Activated naive CD4-positive, alpha-beta T cell treated with anti-CD3 and anti-CD28 coated beads for 36 hours (primary cell): Measurements from ENCODE around the gene GSTA5. TPM values are rescaled to one million over a fixed set of nuclear protein-coding genes. Genes with fewer than 3 reads are reported as not detected.
"Not testable (repeated sequence)": the region's sequence is repeated elsewhere in the genome, so short reads cannot be mapped to it uniquely, and the experiment has no call there.

Experiments
- CTCF ChIA-PET: fragments of 350-600 bp; sonication (Branson Sonifier 250); formaldehyde crosslinking; loops from one replicate; lab custom pipeline; 2021; ENCODE audit warnings: antibody characterized with exemption; lab: Charles Lee
- DNase-seq: peaks from one replicate; pipeline ENCODE4 v3.0.0-alpha.2; 2020
- H3K27ac Mint-ChIP-seq: one replicate; pipeline ENCODE4 v1.8.0; 2021; ENCODE audit warnings: mild to moderate bottlenecking, mixed read lengths
- H3K27me3 Mint-ChIP-seq: one replicate; pipeline ENCODE4 v1.8.0; 2021; ENCODE audit warnings: low read depth, mixed read lengths
- H3K36me3 Mint-ChIP-seq: one replicate; pipeline ENCODE4 v1.8.0; 2021; ENCODE audit warnings: low read depth, mixed read lengths
- H3K4me1 Mint-ChIP-seq: one replicate; pipeline ENCODE4 v1.8.0; 2021; ENCODE audit warnings: low read depth, mixed read lengths
- H3K4me3 Mint-ChIP-seq: one replicate; pipeline ENCODE4 v1.8.0; 2021; ENCODE audit warnings: mild to moderate bottlenecking, moderate library complexity, mixed read lengths
- H3K9me3 Mint-ChIP-seq: one replicate; pipeline ENCODE4 v1.8.0; 2021; ENCODE audit warnings: mixed read lengths
- intact Hi-C: fragments of 100-400 bp; cut with micrococcal nuclease; formaldehyde crosslinking; loops from one replicate; pipeline ENCODE4 v1.15.1; 2023
- total RNA-seq, 2 experiments: library from RNA; stranded (reverse); gene quantifications; one replicate each; pipeline ENCODE4 v1.2.3, GENCODE V29; 2021

The GSTA5 gene
- total RNA-seq, 2 experiments from 2014 or later, result not detected

DNA sequence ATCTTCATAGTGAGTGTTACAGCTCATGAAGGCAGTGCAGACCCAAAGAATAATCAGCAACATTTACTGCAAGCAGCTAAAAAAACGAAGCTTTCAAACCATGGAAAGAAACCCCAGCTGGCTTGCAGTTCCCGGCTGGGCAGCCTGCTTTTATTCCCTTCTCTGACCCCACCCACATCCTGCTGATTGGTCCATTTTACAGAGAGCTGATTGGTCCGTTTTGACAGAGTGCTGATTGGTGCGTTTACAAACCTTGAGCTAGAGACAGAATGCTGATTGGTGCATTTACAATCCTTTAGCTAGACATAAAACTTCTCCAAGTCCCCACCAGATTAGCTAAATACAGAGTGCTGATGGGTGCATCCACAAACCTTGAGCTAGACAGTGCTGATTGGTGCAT lies 12.0 kb downstream of the GSTA5 start:
- H3K27ac Mint-ChIP-seq, DNase-seq, H3K4me1 Mint-ChIP-seq, H3K4me3 Mint-ChIP-seq, H3K27me3 Mint-ChIP-seq, H3K36me3 Mint-ChIP-seq, H3K9me3 Mint-ChIP-seq, intact Hi-C loops: not testable (repeated sequence)
- CTCF ChIA-PET, result interaction anchor here (0.6 to 1.3 kb wide), 3 partner anchors 9 to 300 kb away, joined by 3 read pairs; no protein-coding TSS in a partner anchor

DNA sequence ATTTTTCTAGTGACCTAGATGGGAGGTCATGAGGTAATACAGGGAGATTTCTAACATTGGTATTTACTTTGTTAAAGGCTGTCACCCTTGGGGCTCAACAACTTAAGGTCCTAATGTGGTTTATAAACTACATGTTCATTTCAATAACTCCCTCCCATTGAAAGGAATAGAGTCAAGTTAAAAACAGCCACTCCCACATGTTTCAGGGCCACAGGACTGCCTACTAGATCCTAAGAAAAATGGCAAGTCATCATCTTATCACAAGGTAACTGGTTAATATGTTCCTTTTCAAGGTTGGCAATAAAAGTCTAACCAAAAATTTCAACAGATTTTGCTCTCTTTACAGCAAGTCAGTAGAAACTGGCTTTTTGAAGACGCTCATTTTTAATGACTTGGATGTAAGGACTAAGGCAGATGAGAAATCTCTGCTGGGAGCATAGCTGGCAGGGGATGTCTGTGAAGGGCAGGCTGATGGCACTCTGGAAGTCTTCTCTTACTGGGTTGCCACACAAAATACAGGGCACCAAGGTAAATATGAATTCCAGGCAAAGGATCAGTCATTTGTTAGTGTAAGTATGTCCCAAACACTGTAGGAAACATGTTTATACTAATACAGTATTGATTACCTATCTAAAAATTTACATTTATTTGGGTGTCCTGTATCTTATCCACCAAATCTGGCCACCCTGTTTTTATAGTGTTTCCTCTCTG lies 13.4 kb downstream of the GSTA5 start:
- H3K27me3 Mint-ChIP-seq, intact Hi-C loops, H3K4me1 Mint-ChIP-seq, H3K9me3 Mint-ChIP-seq, H3K4me3 Mint-ChIP-seq, DNase-seq, CTCF ChIA-PET, H3K36me3 Mint-ChIP-seq, H3K27ac Mint-ChIP-seq: not testable (repeated sequence)

DNA sequence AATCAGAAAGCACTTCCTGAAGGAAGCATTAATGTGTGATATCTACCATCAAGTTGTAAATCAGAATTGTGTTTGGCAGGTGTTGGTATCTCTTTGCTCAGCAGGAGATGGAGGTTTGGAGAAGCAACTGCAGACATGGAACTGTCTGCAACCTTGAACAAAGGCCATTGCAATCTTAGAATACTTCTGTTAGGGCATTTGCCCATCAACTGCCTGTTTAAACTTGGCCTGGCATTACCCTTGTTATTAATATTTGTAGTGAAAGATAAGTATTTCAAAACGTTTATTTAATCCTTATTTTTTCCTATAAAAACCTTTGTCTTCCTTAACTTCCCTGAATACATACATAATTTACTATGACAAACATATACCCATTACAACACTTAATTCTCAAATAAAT lies 14.1 kb downstream of the GSTA5 start:
- CTCF ChIA-PET, result no interaction called here
- intact Hi-C loops, result no loop called here
- no peaks in the 10 kb centered on the region for H3K4me1 Mint-ChIP-seq

DNA sequence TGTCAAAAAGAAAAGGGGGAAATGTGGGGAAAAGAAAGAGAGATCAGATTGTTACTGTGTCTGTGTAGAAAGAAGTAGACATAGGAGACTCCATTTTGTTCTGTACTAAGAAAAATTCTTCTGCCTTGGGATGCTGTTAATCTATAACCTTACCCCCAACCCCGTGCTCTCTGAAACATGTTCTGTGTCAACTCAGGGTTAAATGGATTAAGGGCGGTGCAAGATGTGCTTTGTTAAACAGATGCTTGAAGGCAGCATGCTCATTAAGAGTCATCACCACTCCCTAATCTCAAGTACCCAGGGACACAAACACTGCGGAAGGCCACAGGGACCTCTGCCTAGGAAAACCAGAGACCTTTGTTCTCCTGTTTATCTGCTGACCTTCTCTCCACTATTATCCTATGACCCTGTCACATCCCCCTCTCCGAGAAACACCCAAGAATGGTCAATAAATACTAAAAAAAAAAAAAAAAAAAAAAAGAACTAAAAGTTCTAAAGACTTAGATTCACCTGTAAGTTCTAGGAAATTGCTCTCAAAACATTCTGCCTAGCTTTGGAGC lies 14.6 kb downstream of the GSTA5 start:
- H3K4me3 Mint-ChIP-seq, intact Hi-C loops, CTCF ChIA-PET, H3K27ac Mint-ChIP-seq, H3K36me3 Mint-ChIP-seq, H3K4me1 Mint-ChIP-seq, H3K27me3 Mint-ChIP-seq, H3K9me3 Mint-ChIP-seq, DNase-seq: not testable (repeated sequence)

More for the DNA sequence above, 14.1 kb downstream of the GSTA5 start:
- Mint-ChIP-seq H3K27ac (no peak overlapping the region), H3K27me3 (peaks cover 2% of the 10 kb centered on the region), H3K4me3 (no peak overlapping the region), H3K36me3 (no peaks in the 10 kb centered on the region), H3K9me3 (peaks cover 5% of the 10 kb centered on the region)
- DNase-seq, result no peak

DNA sequence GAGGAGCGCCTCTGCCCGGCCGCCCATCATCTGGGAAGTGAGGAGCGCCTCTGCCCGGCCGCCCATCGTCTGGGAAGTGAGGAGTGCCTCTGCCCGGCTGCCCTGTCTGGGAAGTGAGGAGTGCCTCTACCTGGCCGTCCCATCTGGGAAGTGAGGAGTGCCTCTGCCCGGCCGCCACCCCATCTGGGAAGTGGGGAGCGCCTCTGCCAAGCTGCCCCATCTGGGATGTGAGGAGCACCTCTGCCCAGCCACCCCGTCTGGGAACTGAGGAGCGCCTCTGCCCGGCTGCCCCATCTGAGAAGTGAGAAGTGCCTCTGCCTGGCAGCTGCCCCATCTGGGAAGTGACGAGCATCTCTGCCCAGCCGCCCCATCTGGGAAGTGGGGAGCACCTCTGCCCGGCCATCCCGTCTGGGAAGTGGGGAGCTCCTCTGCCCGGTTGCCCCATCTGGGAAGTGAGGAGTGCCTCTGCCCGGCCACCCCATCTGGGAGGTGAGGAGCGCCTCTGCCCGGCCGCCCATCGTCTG lies 15.3 kb downstream of the GSTA5 start:
- DNase-seq, CTCF ChIA-PET, H3K27ac Mint-ChIP-seq, H3K36me3 Mint-ChIP-seq, H3K4me1 Mint-ChIP-seq, intact Hi-C loops, H3K27me3 Mint-ChIP-seq, H3K4me3 Mint-ChIP-seq, H3K9me3 Mint-ChIP-seq: not testable (repeated sequence)

DNA sequence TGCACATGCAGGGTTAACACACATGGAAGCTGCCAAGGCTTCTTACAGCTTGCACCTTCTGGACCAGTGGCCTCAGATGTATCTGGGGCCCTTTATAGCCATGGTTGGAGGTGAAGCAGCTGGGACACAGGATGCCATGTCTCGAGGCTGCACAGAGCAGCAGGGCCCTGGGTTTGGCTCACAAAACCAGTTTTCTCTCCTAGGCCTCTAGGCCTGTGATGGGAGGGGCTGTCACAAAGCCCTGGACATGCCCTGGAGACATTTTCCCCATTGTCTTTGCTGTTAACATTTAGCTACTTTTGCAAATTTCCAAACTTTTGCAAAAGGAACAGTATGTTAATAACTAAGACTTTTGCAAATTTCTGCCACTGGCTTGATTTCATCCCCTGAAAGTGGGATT lies 18.8 kb downstream of the GSTA5 start:
- intact Hi-C loops, result no loop called here
- H3K9me3 Mint-ChIP-seq, result peaks cover 7% of the 10 kb centered on the region
- H3K4me1 Mint-ChIP-seq, result no peaks in the 10 kb centered on the region
- peaks cover 2% of the 10 kb centered on the region for H3K27me3 Mint-ChIP-seq
- DNase-seq, result no peak
- CTCF ChIA-PET, result interaction anchor here (0.9 kb wide), 1 partner anchor 9 kb away, joined by 3 read pairs; no protein-coding TSS in a partner anchor
- H3K27ac Mint-ChIP-seq, result no peak overlapping the region
- H3K4me3 Mint-ChIP-seq, result no peak overlapping the region
- H3K36me3 Mint-ChIP-seq, result no peaks in the 10 kb centered on the region

DNA sequence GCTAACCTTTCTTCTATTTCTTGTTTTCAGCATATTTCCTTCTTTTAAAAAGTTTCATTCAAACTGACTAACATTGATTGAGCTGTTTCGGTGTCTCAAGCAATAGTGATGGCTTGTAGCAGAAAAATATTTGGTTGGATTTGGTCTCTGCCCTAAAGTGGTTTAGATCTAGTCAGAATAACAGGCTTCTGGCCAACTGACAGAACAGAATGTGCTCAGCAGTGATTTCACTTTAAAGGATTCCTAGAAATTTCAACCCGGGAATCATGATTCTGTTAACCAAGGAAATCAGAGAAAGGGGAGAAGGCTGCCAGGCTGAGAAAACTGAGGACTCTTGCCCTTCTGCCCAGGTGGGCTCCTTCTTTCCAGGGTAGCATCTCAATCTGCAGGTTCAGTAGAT lies 20.4 kb downstream of the GSTA5 start:
- H3K9me3 Mint-ChIP-seq, result peaks cover 7% of the 10 kb centered on the region
- intact Hi-C loops, result no loop called here
- no peak overlapping the region for H3K27ac Mint-ChIP-seq
- no peaks in the 10 kb centered on the region for H3K36me3 Mint-ChIP-seq
- DNase-seq, result no peak
- H3K4me3 Mint-ChIP-seq, result no peak overlapping the region
- no peaks in the 10 kb centered on the region for H3K4me1 Mint-ChIP-seq
- H3K27me3 Mint-ChIP-seq, result peaks cover 2% of the 10 kb centered on the region
- CTCF ChIA-PET, result interaction anchor here (0.5 kb wide), 1 partner anchor 1465 kb away, joined by 4 read pairs; no protein-coding TSS in a partner anchor

DNA sequence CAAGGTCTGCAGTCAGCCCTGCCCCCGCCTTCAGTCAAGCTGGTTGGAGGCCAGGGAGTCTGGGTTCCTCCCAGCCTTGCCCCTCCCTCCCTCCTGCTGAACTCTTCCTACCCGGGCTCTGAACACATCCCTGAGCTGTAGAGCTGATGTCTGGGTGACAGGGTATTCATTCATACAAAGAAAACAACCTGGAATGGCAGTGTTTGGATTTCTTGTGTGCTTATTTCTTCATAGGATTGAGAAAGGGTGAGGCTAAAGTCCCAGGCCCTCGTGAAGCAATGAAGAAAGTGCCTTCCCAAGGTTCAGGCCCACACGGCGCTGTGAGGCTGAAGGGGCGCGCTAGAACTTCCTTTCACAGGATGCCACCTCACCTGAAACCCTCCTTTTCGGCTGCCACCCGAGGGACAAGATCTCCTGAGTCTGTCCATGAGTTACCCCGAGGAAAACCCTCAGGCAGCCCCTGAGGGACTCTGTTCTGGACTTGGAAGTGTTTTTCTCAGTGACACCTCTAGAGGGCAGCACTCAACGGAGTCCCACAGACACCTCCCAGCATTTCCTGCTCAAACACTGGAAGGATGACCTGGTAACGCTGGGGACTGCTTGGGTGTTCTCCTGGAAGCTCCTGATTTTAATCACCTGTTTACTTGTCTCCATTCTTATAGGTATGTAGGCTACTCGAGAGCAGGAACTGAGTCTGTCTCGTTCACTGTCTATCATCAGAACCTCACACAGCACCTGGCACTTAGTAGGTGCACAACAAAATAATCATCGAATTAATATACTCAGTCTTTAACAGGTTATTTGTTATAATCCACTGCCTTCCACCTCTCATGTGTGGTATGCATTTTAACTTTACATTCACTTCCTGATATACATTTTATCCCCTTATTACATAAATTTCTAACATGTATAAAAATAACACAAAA lies 25.2 kb downstream of the GSTA5 start:
- DNase-seq, result peak; percentile 67
- H3K27ac Mint-ChIP-seq, result no peak overlapping the region
- intact Hi-C loops, result loop anchor here (1.0 to 10.0 kb wide), 3 partner anchors 181 to 401 kb away; no protein-coding TSS in a partner anchor

DNA sequence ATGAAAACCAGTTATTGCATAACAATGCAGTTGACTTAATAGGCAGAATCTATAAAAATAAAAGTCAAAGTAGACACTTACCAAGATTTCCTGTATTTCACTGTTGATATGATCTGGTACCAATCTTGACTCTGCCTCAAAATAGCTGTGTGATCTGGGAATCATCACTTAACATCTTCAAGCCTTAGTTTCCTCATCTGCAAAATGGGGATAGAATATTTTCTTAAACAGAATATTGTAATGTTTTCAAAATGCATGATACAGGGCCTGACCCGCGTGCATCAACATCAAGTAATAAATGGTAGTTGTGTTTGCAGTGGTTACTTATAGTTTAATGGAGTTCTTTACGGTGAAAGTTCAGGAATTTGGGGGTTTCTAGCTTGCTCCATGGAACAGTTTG lies 26.1 kb downstream of the GSTA5 start:
- intact Hi-C loops, result loop anchor here (2.0 to 10.0 kb wide), 2 partner anchors 182 to 400 kb away; no protein-coding TSS in a partner anchor
- H3K27me3 Mint-ChIP-seq, H3K27ac Mint-ChIP-seq, H3K36me3 Mint-ChIP-seq, H3K4me3 Mint-ChIP-seq, DNase-seq, H3K4me1 Mint-ChIP-seq, H3K9me3 Mint-ChIP-seq: not testable (repeated sequence)
- CTCF ChIA-PET, result interaction anchor here (1.8 to 2.7 kb wide), 2 partner anchors 18 to 251 kb away, joined by 6 to 8 read pairs; partner anchors contain the start of gene FBXO9

More for the DNA sequence above, 25.2 kb downstream of the GSTA5 start:
- Mint-ChIP-seq H3K4me1 (no peaks in the 10 kb centered on the region), H3K9me3 (no peaks in the 10 kb centered on the region), H3K27me3 (no peaks in the 10 kb centered on the region), H3K36me3 (no peaks in the 10 kb centered on the region), H3K4me3 (no peak overlapping the region)
- CTCF ChIA-PET, result interaction anchor here (0.8 to 2.7 kb wide), 3 partner anchors 13 to 250 kb away, joined by 3 to 8 read pairs (median 6); partner anchors contain the start of gene FBXO9

DNA sequence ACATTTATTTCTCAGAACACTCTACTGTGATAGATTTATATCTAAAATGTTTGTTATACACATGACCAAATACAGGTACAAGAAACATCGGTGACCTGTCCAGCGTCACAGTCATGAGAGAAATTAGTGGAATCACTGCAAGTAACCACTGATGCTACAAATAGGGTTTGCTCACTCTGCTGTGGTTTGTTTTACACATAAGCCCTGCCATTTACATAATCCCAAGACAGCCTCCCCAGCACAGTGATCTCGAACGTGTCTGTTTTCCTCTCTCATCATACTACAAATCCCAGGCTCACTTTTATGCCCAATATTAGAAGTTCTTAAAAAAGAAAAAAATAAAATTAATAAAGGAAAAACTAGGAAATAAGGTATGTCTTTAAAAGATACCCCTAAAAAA lies 30.8 kb downstream of the GSTA5 start:
- H3K9me3 Mint-ChIP-seq, H3K36me3 Mint-ChIP-seq, H3K27ac Mint-ChIP-seq, H3K4me1 Mint-ChIP-seq, DNase-seq, H3K4me3 Mint-ChIP-seq, H3K27me3 Mint-ChIP-seq, CTCF ChIA-PET: not testable (repeated sequence)
- intact Hi-C loops, result loop anchor here (10.0 kb wide), 1 partner anchor 395 kb away; no protein-coding TSS in a partner anchor

DNA sequence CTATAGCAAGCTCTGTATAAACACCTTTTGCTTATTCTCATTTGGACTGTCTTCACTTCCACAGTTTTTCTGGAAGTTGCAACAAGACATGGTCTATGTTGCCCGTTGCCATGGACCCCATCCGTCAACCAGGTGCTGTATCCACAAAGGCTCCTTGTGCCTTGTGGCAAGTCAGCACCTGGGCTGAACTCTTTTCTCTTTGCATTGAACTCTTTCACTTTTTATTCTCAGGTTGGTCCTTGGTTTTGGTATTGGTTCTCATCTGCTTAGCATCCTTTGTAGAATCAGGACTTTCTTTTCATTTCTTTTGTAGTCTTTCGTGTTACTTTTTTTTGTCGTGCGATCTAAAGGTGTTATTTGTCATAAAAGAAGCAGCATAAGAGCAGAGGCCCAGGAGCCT lies 32.0 kb downstream of the GSTA5 start:
- Mint-ChIP-seq H3K4me3 (no peak overlapping the region), H3K4me1 (no peaks in the 10 kb centered on the region), H3K27ac (no peak overlapping the region), H3K36me3 (no peaks in the 10 kb centered on the region), H3K9me3 (no peaks in the 10 kb centered on the region), H3K27me3 (peaks cover 3% of the 10 kb centered on the region)
- DNase-seq, result no peak
- intact Hi-C loops, result no loop called here
- CTCF ChIA-PET, result no interaction called here
